PFSK-1 (cell line): ENCODE data around the gene ADAMTS2.

ENCODE experiments used
- POLR2AphosphoS5 ChIP-seq: IDR thresholded peaks from 2 replicates; pipeline ENCODE4 v1.6.1; 2012; ENCODE audit warnings: low read depth, mild to moderate bottlenecking, control low read depth, low read length, moderate library complexity
- TAF1 ChIP-seq: IDR thresholded peaks from 2 replicates; pipeline ENCODE4 v1.6.1; 2012; ENCODE audit warnings: low read length, control low read depth, borderline replicate concordance; ENCODE audit not compliant: insufficient read depth
- TF ChIP-seq, protein P1 (sequence below), 2 experiments: IDR thresholded peaks; 2 replicates each; pipeline versions ENCODE4 v1.6.1 to v1.8.0; 2011 to 2012; ENCODE audit warnings: low read depth in 2 of 2, low read length in 2 of 2, control low read depth in 1 of 2, inconsistent platforms in 1 of 2, mild to moderate bottlenecking in 1 of 2, moderate library complexity in 1 of 2; ENCODE audit not compliant: insufficient read depth in 1 of 2

DNA sequence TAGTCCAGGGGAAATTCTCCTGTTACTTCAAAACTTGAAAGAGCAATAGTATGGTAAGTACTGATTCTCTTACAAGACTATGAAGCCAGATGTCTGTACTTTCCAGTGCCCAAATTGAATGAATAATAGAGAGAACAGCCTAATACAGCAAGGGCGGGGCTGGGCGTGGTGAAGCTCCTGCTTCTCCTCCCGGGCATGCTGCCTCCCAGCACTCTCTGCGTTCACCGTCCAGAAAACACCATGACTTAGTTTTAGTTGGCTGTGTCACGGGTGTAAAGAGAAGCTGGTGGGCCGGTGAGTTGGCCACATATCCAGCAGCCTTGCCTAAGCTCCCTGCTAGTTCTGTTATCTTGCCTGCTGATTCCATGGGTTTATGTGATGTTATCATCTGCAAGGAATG lies 40.7 kb upstream of the ADAMTS2 start:
- TF ChIP-seq, protein P1, sequence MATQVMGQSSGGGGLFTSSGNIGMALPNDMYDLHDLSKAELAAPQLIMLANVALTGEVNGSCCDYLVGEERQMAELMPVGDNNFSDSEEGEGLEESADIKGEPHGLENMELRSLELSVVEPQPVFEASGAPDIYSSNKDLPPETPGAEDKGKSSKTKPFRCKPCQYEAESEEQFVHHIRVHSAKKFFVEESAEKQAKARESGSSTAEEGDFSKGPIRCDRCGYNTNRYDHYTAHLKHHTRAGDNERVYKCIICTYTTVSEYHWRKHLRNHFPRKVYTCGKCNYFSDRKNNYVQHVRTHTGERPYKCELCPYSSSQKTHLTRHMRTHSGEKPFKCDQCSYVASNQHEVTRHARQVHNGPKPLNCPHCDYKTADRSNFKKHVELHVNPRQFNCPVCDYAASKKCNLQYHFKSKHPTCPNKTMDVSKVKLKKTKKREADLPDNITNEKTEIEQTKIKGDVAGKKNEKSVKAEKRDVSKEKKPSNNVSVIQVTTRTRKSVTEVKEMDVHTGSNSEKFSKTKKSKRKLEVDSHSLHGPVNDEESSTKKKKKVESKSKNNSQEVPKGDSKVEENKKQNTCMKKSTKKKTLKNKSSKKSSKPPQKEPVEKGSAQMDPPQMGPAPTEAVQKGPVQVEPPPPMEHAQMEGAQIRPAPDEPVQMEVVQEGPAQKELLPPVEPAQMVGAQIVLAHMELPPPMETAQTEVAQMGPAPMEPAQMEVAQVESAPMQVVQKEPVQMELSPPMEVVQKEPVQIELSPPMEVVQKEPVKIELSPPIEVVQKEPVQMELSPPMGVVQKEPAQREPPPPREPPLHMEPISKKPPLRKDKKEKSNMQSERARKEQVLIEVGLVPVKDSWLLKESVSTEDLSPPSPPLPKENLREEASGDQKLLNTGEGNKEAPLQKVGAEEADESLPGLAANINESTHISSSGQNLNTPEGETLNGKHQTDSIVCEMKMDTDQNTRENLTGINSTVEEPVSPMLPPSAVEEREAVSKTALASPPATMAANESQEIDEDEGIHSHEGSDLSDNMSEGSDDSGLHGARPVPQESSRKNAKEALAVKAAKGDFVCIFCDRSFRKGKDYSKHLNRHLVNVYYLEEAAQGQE (IDR thresholded peaks at IDR 0.05; ENCODE audit: insufficient read depth in 1 of 2, low read depth in 2 of 2, low read length in 2 of 2): no peak
- TF ChIP-seq POLR2AphosphoS5 (no peak), TAF1 (no peak)
